Vagina (tissue), 2 donors: Measurements from ENCODE around the gene MYCBPAP. TPM values are rescaled to one million over a fixed set of nuclear protein-coding genes. Genes with fewer than 3 reads are reported as not detected.

Experiments
- DNase-seq, 2 donors: peaks; one replicate each; pipeline ENCODE4 v3.0.0-alpha.2; 2017; ENCODE audit errors: extremely low spot score in 2 of 2
- H3K27ac ChIP-seq: fragments of 200-600 bp; sonication (generic); one replicate; pipeline ENCODE4 v1.5.1; 2019
- H3K27me3 ChIP-seq: fragments of 200-600 bp; sonication (generic); one replicate; pipeline ENCODE4 v1.5.1; 2019
- H3K36me3 ChIP-seq, 2 donors: fragments of 200-600 bp; sonication (generic); one replicate each; pipeline ENCODE4 v1.5.1; 2017 to 2019
- H3K4me1 ChIP-seq: fragments of 200-600 bp; sonication (generic); one replicate; pipeline ENCODE4 v1.5.1; 2019
- H3K4me3 ChIP-seq, 2 donors: fragments of 200-600 bp; sonication (generic); 1 replicate in 1 of 2; 2 replicates in 1 of 2; pipeline ENCODE4 v1.5.1; 2016 to 2019
- H3K9me3 ChIP-seq: fragments of 200-600 bp; sonication (generic); one replicate; pipeline ENCODE4 v1.5.1; 2019
- CTCF ChIP-seq, 3 experiments: fragments of 450-650 bp in 2 of 3; fragments of 200-600 bp in 1 of 3; sonication (generic) in 1 of 3; IDR thresholded peaks; one replicate each; pipeline ENCODE4 v1.5.1; 2017 to 2019; ENCODE audit warnings: antibody characterized with exemption in 3 of 3, mild to moderate bottlenecking in 2 of 3, moderate library complexity in 2 of 3
- POLR2A ChIP-seq, 2 donors: fragments of 450-650 bp; IDR thresholded peaks; one replicate each; pipeline ENCODE4 v1.6.1; 2017; ENCODE audit warnings: antibody characterized with exemption in 2 of 2, mild to moderate bottlenecking in 2 of 2, moderate library complexity in 2 of 2
- POLR2AphosphoS5 ChIP-seq, 2 donors: sonication (generic); formaldehyde crosslinking; IDR thresholded peaks; one replicate each; pipeline ENCODE4 v1.9.0; 2017; ENCODE audit warnings: antibody characterized with exemption in 2 of 2, mild to moderate bottlenecking in 2 of 2, low read depth in 1 of 2; ENCODE audit not compliant: insufficient read depth in 1 of 2
- intact Hi-C: fragments of 100-400 bp; cut with DNase I; formaldehyde crosslinking; loops from one replicate; pipeline ENCODE4 v1.15.1; 2023
- total RNA-seq: library from RNA; depleted of rRNA; stranded (reverse); fragments of >200 nt; gene quantifications from one replicate; pipeline ENCODE4 v1.2.3, GENCODE V29; 2016

The MYCBPAP gene
- total RNA-seq, 1 donor from 2014 or later = not detected

GRCh38 chr17:50519141-50519834, 11.0 kb downstream of the MYCBPAP start:
- Histone ChIP-seq H3K4me3 (no peak overlapping the region), H3K9me3 (no peaks in the 10 kb centered on the region), H3K27ac (no peak overlapping the region), H3K4me1 (peaks cover 8% of the 10 kb centered on the region), H3K27me3 (no peaks in the 10 kb centered on the region), H3K36me3 (no peaks in the 10 kb centered on the region)
- TF ChIP-seq POLR2A (IDR thresholded peaks at IDR 0.05) = no peak
- no peak for TF ChIP-seq CTCF (IDR thresholded peaks at IDR 0.05)
- TF ChIP-seq POLR2AphosphoS5 (IDR thresholded peaks at IDR 0.05; ENCODE audit: insufficient read depth in 1 of 2, low read depth in 1 of 2) = no peak
- DNase-seq = no peak
- intact Hi-C loops = no loop called here

GRCh38 chr17:50520483-50520882, 12.2 kb downstream of the MYCBPAP start:
- Histone ChIP-seq H3K36me3 (no peaks in the 10 kb centered on the region), H3K9me3 (no peaks in the 10 kb centered on the region), H3K4me1 (peaks cover under 1% of the 10 kb centered on the region), H3K4me3 (no peak overlapping the region), H3K27ac (no peak overlapping the region), H3K27me3 (no peaks in the 10 kb centered on the region)
- DNase-seq = no peak
- no peak for TF ChIP-seq CTCF (IDR thresholded peaks at IDR 0.05)
- TF ChIP-seq POLR2A (IDR thresholded peaks at IDR 0.05) = no peak
- no peak for TF ChIP-seq POLR2AphosphoS5 (IDR thresholded peaks at IDR 0.05; ENCODE audit: insufficient read depth in 1 of 2, low read depth in 1 of 2)
- intact Hi-C loops = no loop called here

GRCh38 chr17:50521514-50521913, 13.3 kb downstream of the MYCBPAP start:
- no peak for DNase-seq
- no peaks in the 10 kb centered on the region for H3K27me3 ChIP-seq
- H3K36me3 ChIP-seq = no peaks in the 10 kb centered on the region
- no peaks in the 10 kb centered on the region for H3K4me1 ChIP-seq
- TF ChIP-seq POLR2A (IDR thresholded peaks at IDR 0.05) = no peak
- no peak for TF ChIP-seq POLR2AphosphoS5 (IDR thresholded peaks at IDR 0.05; ENCODE audit: insufficient read depth in 1 of 2, low read depth in 1 of 2)
- no peak for TF ChIP-seq CTCF (IDR thresholded peaks at IDR 0.05)
- no peak overlapping the region for H3K4me3 ChIP-seq
- no peak overlapping the region for H3K27ac ChIP-seq
- H3K9me3 ChIP-seq = no peaks in the 10 kb centered on the region
- intact Hi-C loops = no loop called here

GRCh38 chr17:50522766-50523165, 14.5 kb downstream of the MYCBPAP start:
- no peak for DNase-seq
- no peaks in the 10 kb centered on the region for H3K27me3 ChIP-seq
- no peaks in the 10 kb centered on the region for H3K9me3 ChIP-seq
- intact Hi-C loops = no loop called here
- H3K27ac ChIP-seq = no peak overlapping the region
- no peaks in the 10 kb centered on the region for H3K4me1 ChIP-seq
- no peak for TF ChIP-seq POLR2A (IDR thresholded peaks at IDR 0.05)
- no peaks in the 10 kb centered on the region for H3K36me3 ChIP-seq
- no peak overlapping the region for H3K4me3 ChIP-seq

GRCh38 chr17:50523208-50523607, 15.0 kb downstream of the MYCBPAP start:
- DNase-seq = no peak
- H3K4me3 ChIP-seq = no peak overlapping the region
- H3K27ac ChIP-seq = no peak overlapping the region
- H3K9me3 ChIP-seq = no peaks in the 10 kb centered on the region
- H3K27me3 ChIP-seq = no peaks in the 10 kb centered on the region
- H3K36me3 ChIP-seq = no peaks in the 10 kb centered on the region
- H3K4me1 ChIP-seq = no peaks in the 10 kb centered on the region
- TF ChIP-seq POLR2AphosphoS5 (IDR thresholded peaks at IDR 0.05; ENCODE audit: insufficient read depth in 1 of 2, low read depth in 1 of 2) (no peak), POLR2A (IDR thresholded peaks at IDR 0.05) (no peak), CTCF (IDR thresholded peaks at IDR 0.05) (no peak)
- intact Hi-C loops = no loop called here
